GM12864 (cell line): ENCODE measurements around the gene TOLLIP.
"Not testable (repeated sequence)": the region's sequence is repeated elsewhere in the genome, so short reads cannot be mapped to it uniquely, and the experiment has no call there.

Experiments used
- DNase-seq: peaks from one replicate; pipeline ENCODE4 v3.0.0-alpha.2; 2011; ENCODE audit warnings: low read depth
- H3K4me3 ChIP-seq: 2 replicates; pipeline ENCODE4 v1.5.1; 2011; ENCODE audit warnings: mild to moderate bottlenecking, low read depth, low read length, control low read depth
- TF ChIP-seq, protein P1 (sequence below): IDR thresholded peaks from 2 replicates; pipeline ENCODE4 v1.5.1; 2011; ENCODE audit warnings: low read depth, mild to moderate bottlenecking, moderate library complexity, low read length, control low read depth, inconsistent platforms; ENCODE audit errors: missing control alignments

The TOLLIP gene

GRCh38 chr11:1342946-1343345, 33.5 kb upstream of the TOLLIP start:
- DNase-seq = no peak
- TF ChIP-seq, protein P1, sequence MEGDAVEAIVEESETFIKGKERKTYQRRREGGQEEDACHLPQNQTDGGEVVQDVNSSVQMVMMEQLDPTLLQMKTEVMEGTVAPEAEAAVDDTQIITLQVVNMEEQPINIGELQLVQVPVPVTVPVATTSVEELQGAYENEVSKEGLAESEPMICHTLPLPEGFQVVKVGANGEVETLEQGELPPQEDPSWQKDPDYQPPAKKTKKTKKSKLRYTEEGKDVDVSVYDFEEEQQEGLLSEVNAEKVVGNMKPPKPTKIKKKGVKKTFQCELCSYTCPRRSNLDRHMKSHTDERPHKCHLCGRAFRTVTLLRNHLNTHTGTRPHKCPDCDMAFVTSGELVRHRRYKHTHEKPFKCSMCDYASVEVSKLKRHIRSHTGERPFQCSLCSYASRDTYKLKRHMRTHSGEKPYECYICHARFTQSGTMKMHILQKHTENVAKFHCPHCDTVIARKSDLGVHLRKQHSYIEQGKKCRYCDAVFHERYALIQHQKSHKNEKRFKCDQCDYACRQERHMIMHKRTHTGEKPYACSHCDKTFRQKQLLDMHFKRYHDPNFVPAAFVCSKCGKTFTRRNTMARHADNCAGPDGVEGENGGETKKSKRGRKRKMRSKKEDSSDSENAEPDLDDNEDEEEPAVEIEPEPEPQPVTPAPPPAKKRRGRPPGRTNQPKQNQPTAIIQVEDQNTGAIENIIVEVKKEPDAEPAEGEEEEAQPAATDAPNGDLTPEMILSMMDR = no peak
- no peak overlapping the region for H3K4me3 ChIP-seq

- DNase-seq = no peak
- no peak overlapping the region for H3K4me3 ChIP-seq
- TF ChIP-seq, protein P1 = no peak
Observed at GRCh38 chr11:1341928-1342524, 32.6 kb upstream of the TOLLIP start.

DNA sequence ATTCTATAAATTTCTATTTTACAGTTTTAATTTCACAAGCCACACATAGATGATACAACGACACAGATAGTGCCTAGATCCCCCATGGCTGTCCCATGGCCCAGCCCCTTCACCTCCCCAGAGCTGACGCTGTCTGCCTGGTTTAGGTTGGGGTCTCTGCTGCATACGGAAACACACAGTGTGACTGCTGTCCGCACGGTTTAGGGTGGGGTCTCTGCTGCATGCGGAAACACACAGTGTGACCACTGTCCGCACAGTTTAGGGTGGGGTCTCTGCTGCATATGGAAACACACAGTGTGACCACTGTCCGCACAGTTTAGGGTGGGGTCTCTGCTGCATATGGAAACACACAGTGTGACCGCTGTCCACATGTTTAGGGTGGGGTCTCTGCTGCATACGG, 31.8 kb upstream of the TOLLIP start:
- DNase-seq, H3K4me3 ChIP-seq: not testable (repeated sequence)

DNA sequence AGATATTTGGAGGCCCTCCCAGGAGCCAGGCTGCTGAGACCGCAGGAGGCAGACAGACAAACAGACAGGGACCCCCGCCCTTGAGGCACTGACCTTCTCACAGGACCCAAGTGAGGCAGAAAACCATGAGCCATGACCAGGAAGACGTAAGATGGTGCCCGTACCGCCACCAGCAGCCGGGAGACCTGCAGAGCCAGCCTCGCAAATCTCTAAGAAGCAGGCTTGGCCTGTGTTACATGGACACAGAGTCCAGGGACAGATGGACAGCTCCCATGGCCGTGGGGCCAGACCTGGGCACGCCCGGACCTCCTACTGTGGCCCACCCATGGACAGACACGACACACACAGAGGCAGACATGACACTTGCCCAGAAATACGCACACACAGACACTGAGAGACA, 30.7 kb upstream of the TOLLIP start:
- TF ChIP-seq, protein P1 = no peak
- DNase-seq = no peak
- no peak overlapping the region for H3K4me3 ChIP-seq

- no peak overlapping the region for H3K4me3 ChIP-seq
- no peak for DNase-seq
- TF ChIP-seq, protein P1 = no peak
Observed at GRCh38 chr11:1339066-1339675, 29.7 kb upstream of the TOLLIP start.

- no peak overlapping the region for H3K4me3 ChIP-seq
- TF ChIP-seq, protein P1 = no peak
- DNase-seq = no peak
Observed at GRCh38 chr11:1338201-1339065, 29.0 kb upstream of the TOLLIP start.

DNA sequence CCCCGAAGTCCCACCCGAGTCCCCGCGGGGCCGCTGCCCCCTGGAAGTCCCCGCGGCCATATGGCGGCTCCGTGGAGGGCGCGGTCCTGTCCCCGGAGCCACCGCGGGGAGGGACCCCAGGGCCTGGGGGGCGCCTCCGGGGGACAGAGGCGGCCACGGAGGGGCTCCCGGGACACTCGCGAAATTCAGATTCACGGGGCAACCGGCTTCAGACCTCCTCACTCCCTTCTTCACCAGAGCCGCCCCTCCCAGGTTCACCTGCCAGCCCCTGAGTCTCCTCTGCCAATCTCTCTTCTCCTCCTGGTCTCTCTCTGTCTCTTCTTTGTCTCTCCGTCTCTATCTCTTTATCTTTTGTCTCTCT, 28.2 kb upstream of the TOLLIP start:
- TF ChIP-seq, protein P1 = no peak
- H3K4me3 ChIP-seq = no peak overlapping the region

More for the DNA sequence above, 28.2 kb upstream of the TOLLIP start:
- DNase-seq = no peak
